ENCODE results near the gene TXLNA. TPM values are rescaled to one million over a fixed set of nuclear protein-coding genes. Genes with fewer than 3 reads are reported as not detected.

Gene TXLNA
- total RNA-seq, 4 donors from 2014 or later, result 34.5 to 54.0 (median 40.7) TPM

DNA sequence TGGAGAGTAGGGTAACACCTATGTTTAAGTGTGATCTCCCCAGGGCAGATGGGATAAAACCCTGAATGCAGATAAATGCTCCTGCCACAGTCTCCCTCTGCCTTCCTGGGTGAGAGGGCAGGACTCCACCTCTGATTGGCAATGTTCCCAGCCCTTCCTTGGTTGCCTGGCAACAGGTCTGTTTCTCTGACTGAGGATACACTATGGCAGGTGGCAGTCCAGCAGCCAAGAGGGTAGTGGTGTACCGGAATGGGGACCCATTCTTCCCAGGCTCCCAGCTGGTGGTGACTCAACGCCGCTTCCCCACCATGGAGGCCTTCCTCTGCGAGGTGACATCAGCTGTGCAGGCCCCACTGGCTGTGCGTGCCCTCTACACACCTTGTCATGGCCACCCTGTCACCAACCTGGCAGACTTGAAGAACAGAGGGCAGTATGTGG, 29.4 kb downstream of the TXLNA start, which contains the start of gene DCDC2B:
Gene DCDC2B, plus strand, starts transcription at position 199 of the 438 bp plus-strand sequence. Its CDS starts 5 bp downstream, at position 204.
- WGBS, 2 donors, result no CpG with 5 or more reads among the region's 5 CpGs
- no peaks in the 10 kb centered on the region for H3K27me3 ChIP-seq
- no peak for DNase-seq
- H3K27ac ChIP-seq, result no peak within 1 kb of the TSS
- TF ChIP-seq POLR2A (IDR thresholded peaks at IDR 0.05) (no peak), CTCF (IDR thresholded peaks at IDR 0.05) (no peak)
- H3K4me1 ChIP-seq, result peaks cover 7 to 32% (median 14%) of the 10 kb centered on the region in 3 donors
- H3K9me3 ChIP-seq, result no peaks in the 10 kb centered on the region
- intact Hi-C loops (cut with DNase I), result no loop called here
- H3K36me3 ChIP-seq, result peaks cover 0 to 3% (median 0%) of the 10 kb centered on the region in 3 donors
- no peak within 1 kb of the TSS for H3K4me3 ChIP-seq

DNA sequence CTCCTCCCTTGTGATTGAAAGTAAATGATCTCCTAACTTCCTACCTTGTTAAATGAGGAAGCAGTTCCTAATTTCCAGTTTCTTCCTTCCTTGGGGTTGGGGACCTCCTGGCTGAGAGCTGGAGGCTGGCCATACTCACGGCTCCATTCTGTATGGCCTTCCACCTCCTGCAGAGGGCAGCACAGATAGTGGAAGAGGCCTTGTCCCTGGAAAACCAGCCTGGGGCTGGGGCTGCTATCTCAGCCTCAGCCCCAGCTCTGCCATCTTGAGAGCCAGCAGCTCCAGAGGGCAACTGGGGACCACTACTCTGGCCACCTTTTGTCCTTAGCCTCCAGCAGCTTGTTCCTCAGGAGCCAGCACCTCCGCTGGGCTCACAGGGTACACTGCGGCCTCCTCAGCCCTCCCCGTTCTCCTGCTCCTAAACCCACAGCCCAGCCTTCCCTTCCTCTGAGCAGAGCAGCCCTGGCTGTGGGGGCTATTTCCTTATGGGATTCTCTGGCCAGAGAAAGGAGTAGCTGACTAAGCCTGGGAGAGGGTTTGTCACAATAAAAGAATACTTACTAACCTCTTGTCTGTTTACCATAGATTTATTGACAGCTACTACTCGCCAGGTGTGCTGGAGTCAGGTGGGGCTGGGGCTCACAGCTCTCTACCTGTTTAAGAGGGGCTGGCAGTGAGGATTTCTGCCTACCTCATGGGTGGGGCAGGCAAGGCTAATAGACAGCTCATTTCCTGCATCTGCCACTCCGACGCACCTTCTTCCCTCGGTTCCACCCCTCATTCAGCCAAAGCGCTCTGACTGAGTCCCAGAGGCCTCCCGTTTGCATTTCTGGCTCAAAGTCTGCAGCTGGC, 36.4 kb downstream of the TXLNA start:
- 63 to 93% methylated on average over 5 to 7 of the region's 10 CpGs for WGBS, 2 donors
- H3K27ac ChIP-seq, result peak overlapping the region; percentile 23 to 61 (median 42)
- intact Hi-C loops (cut with DNase I), result no loop called here
- DNase-seq, result no peak
- H3K36me3 ChIP-seq, result peaks cover 8 to 67% (median 13%) of the 10 kb centered on the region in 3 donors
- no peak overlapping the region for H3K4me3 ChIP-seq
- no peaks in the 10 kb centered on the region for H3K9me3 ChIP-seq
- TF ChIP-seq CTCF (IDR thresholded peaks at IDR 0.05) (peak; percentile 29 to 81 (median 68)), POLR2A (IDR thresholded peaks at IDR 0.05) (no peak)
- H3K27me3 ChIP-seq, result no peaks in the 10 kb centered on the region
- H3K4me1 ChIP-seq, result peaks cover 2 to 24% (median 6%) of the 10 kb centered on the region in 3 donors

DNA sequence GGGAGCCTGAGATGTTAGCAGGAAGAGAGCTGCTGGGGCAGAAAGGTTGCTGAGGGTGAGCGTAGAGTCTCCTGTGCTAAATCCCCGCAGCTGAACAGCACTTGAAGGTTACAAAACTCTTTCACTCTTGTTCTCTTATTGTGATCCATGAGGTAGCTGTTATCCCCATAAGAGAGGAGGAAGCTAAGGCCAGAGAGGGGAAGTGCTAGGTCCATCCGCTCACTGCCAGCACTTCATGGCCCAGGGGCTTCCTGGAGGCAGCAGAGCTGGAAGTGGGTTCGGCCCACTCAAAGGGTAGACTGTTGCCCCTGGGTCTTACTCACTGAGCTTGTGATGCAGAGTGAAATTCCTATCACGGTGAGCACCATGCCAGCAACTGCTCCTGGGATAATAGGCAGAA, 37.1 kb downstream of the TXLNA start:
- H3K4me3 ChIP-seq, result no peak overlapping the region
- no peaks in the 10 kb centered on the region for H3K27me3 ChIP-seq
- TF ChIP-seq CTCF (IDR thresholded peaks at IDR 0.05) (no peak), POLR2A (IDR thresholded peaks at IDR 0.05) (no peak)
- H3K36me3 ChIP-seq, result peaks cover 8 to 67% (median 13%) of the 10 kb centered on the region in 3 donors
- 74 to 89% methylated on average over 3 to 5 of the region's 5 CpGs for WGBS, 2 donors
- DNase-seq, result no peak
- H3K27ac ChIP-seq, result peak overlapping the region in 2 of 4 donors; percentile 2 to 61
- no peaks in the 10 kb centered on the region for H3K9me3 ChIP-seq
- intact Hi-C loops (cut with DNase I), result no loop called here
- peaks cover 10 to 31% (median 13%) of the 10 kb centered on the region in 3 donors for H3K4me1 ChIP-seq

DNA sequence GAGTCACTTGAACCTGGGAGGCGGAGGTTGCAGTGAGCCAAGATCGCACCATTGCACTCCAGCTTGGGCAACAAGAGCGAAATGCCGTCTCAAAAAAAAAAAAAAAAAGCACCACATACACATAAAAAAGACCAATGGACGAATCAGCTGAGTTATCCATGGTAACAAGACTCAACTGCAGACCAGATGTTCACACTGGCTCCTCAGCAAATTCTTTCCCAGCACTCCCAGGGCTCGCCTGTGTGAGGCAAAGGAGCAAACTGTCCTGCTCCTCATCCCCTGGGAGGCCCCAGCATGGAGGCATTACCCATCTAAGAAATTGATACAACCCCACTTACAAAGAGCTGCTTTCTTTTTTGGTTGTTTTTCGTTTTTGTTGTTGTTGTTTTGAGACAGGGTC, 39.5 kb downstream of the TXLNA start:
- Histone ChIP-seq H3K27me3 (no peaks in the 10 kb centered on the region), H3K4me3 (no peak overlapping the region), H3K36me3 (peaks cover 8 to 68% (median 13%) of the 10 kb centered on the region in 3 donors), H3K4me1 (peaks cover 22 to 48% (median 25%) of the 10 kb centered on the region in 3 donors), H3K9me3 (no peaks in the 10 kb centered on the region), H3K27ac (no peak overlapping the region)
- intact Hi-C loops (cut with DNase I), result no loop called here
- WGBS, 2 donors, result 88 to 89% methylated on average over 7 of the region's 7 CpGs
- no peak for TF ChIP-seq POLR2A (IDR thresholded peaks at IDR 0.05)
- no peak for TF ChIP-seq CTCF (IDR thresholded peaks at IDR 0.05)
- no peak for DNase-seq

Data from esophagus squamous epithelium (tissue), 5 donors.